GM12878 (cell line): Measurements from ENCODE around the gene CLTCL1.

Experiments used
- CEBPB ChIP-seq, 2 experiments: fragments of 150-350 bp in 1 of 2; IDR thresholded peaks; 2 replicates each; pipeline ENCODE4 v1.6.1; 2012 to 2014; ENCODE audit warnings: low read depth in 2 of 2, low read length in 2 of 2, borderline replicate concordance in 1 of 2, inconsistent platforms in 1 of 2
- CREB1 ChIP-seq: IDR thresholded peaks from 2 replicates; pipeline ENCODE4 v1.6.1; 2012; ENCODE audit warnings: low read depth, mild to moderate bottlenecking, inconsistent platforms
- EP300 ChIP-seq, 2 experiments: fragments of 150-350 bp in 1 of 2; IDR thresholded peaks; 2 replicates each; pipeline ENCODE4 v1.6.1; 2011 to 2012; ENCODE audit warnings: low read depth in 2 of 2, low read length in 2 of 2, borderline replicate concordance in 1 of 2, improper control_type of control experiment in 1 of 2, inconsistent platforms in 1 of 2; ENCODE audit not compliant: control insufficient read depth in 1 of 2
- ETV6 ChIP-seq, 2 experiments: fragments of 450-650 bp in 1 of 2; IDR thresholded peaks in 1 of 2; conservative IDR thresholded peaks in 1 of 2; 2 replicates each; pipeline ENCODE4 v1.6.1; 2014; ENCODE audit warnings: antibody characterized with exemption in 1 of 2, borderline replicate concordance in 1 of 2, low read depth in 1 of 2, mild to moderate bottlenecking in 1 of 2, moderate library complexity in 1 of 2
- FOXK2 ChIP-seq: fragments of 450-650 bp; IDR thresholded peaks from 2 replicates; pipeline ENCODE4 v1.6.1; 2017; ENCODE audit warnings: mild to moderate bottlenecking, moderate library complexity
- NBN ChIP-seq: fragments of 450-650 bp; IDR thresholded peaks from 2 replicates; pipeline ENCODE4 v1.6.1; 2016
- NR2C2 ChIP-seq: IDR thresholded peaks from 2 replicates; pipeline ENCODE4 v1.6.1; 2011; ENCODE audit warnings: borderline replicate concordance, low read depth; ENCODE audit not compliant: control insufficient read depth, insufficient read length
- POLR2A ChIP-seq: IDR thresholded peaks from 2 replicates; pipeline ENCODE4 v1.6.1; 2011; ENCODE audit warnings: low read depth, mild to moderate bottlenecking, low read length
- RFX5 ChIP-seq: IDR thresholded peaks from 2 replicates; pipeline ENCODE4 v1.6.1; 2011; ENCODE audit warnings: low read depth, low read length, improper control_type of control experiment
- TF ChIP-seq, protein P1 (sequence below), 3 experiments: IDR thresholded peaks in 2 of 3; conservative IDR thresholded peaks in 1 of 3; 2 replicates each; pipeline ENCODE4 v1.5.1; 2011; ENCODE audit warnings: low read depth in 3 of 3, low read length in 3 of 3, mild to moderate bottlenecking in 3 of 3, control low read depth in 2 of 3, moderate library complexity in 2 of 3, inconsistent platforms in 1 of 3, mixed read lengths in 1 of 3; ENCODE audit not compliant: control insufficient read depth in 2 of 3, insufficient read depth in 1 of 3; ENCODE audit errors: extremely low read depth in 1 of 3
- TF ChIP-seq, protein P2 (sequence below): IDR thresholded peaks from 2 replicates; pipeline ENCODE4 v1.6.1; 2012; ENCODE audit warnings: low read depth, low read length, improper control_type of control experiment

DNA sequence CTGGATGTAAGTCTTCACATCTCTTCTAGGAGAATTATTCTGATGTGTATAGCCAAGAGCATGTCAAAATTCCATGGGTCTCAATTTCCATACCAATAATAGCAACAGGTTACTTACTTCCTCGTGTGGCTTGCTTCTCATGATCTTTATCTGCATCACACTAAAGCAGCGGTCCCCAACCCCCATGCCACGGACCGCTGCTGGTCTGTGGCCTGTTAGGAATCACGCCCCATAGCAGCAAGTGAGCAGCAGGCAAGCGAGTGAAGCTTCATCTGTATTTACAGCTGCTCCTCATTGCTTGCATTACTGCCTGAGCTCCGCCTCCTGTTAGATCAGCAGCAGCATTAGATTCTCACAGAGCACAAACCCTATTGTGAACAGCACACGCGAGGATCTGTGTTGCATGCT lies 84.1 kb downstream of the CLTCL1 start:
- TF ChIP-seq EP300 (IDR thresholded peaks at IDR 0.05; ENCODE audit: borderline replicate concordance in 1 of 2, control insufficient read depth in 1 of 2, low read depth in 2 of 2, low read length in 2 of 2) = no peak
- no peak for TF ChIP-seq NBN
- TF ChIP-seq, protein P1, sequence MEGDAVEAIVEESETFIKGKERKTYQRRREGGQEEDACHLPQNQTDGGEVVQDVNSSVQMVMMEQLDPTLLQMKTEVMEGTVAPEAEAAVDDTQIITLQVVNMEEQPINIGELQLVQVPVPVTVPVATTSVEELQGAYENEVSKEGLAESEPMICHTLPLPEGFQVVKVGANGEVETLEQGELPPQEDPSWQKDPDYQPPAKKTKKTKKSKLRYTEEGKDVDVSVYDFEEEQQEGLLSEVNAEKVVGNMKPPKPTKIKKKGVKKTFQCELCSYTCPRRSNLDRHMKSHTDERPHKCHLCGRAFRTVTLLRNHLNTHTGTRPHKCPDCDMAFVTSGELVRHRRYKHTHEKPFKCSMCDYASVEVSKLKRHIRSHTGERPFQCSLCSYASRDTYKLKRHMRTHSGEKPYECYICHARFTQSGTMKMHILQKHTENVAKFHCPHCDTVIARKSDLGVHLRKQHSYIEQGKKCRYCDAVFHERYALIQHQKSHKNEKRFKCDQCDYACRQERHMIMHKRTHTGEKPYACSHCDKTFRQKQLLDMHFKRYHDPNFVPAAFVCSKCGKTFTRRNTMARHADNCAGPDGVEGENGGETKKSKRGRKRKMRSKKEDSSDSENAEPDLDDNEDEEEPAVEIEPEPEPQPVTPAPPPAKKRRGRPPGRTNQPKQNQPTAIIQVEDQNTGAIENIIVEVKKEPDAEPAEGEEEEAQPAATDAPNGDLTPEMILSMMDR (IDR thresholded peaks at IDR 0.05 in 2 of 3, conservative IDR thresholded peaks at IDR 0.05 in 1 of 3; ENCODE audit: control insufficient read depth in 2 of 3, extremely low read depth in 1 of 3, insufficient read depth in 1 of 3, low read depth in 3 of 3, low read length in 3 of 3) = no peak
- no peak for TF ChIP-seq ETV6 (conservative IDR thresholded peaks at IDR 0.05 in 1 of 2, IDR thresholded peaks at IDR 0.05 in 1 of 2; ENCODE audit: borderline replicate concordance in 1 of 2, low read depth in 1 of 2)
- TF ChIP-seq, protein P2, sequence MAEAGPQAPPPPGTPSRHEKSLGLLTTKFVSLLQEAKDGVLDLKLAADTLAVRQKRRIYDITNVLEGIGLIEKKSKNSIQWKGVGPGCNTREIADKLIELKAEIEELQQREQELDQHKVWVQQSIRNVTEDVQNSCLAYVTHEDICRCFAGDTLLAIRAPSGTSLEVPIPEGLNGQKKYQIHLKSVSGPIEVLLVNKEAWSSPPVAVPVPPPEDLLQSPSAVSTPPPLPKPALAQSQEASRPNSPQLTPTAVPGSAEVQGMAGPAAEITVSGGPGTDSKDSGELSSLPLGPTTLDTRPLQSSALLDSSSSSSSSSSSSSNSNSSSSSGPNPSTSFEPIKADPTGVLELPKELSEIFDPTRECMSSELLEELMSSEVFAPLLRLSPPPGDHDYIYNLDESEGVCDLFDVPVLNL = no peak
- no peak for TF ChIP-seq FOXK2
- no peak for TF ChIP-seq CREB1
- no peak for TF ChIP-seq NR2C2
- no peak for TF ChIP-seq POLR2A
- no peak for TF ChIP-seq RFX5
- TF ChIP-seq CEBPB (IDR thresholded peaks at IDR 0.05; ENCODE audit: borderline replicate concordance in 1 of 2, low read depth in 2 of 2, low read length in 2 of 2) = no peak
